OCI-LY1 (cell line): Measurements from ENCODE around the gene DUOXA1.

Experiments
- H2AFZ ChIP-seq: fragments of 200-600 bp; sonication (generic), shearing (Covaris generic); 2 replicates; pipeline ENCODE4 v1.6.0; 2014; ENCODE audit warnings: antibody characterized with exemption, mild to moderate bottlenecking, low read length
- H3F3A ChIP-seq: fragments of 200-600 bp; sonication (generic), shearing (Covaris generic); 2 replicates; pipeline ENCODE4 v1.6.0; 2014; ENCODE audit warnings: mild to moderate bottlenecking, antibody characterized with exemption, low read length, moderate library complexity; ENCODE audit not compliant: insufficient read depth
- H3K27ac ChIP-seq: fragments of 200-600 bp; sonication (generic); 2 replicates; pipeline ENCODE4 v1.5.1; 2014; ENCODE audit warnings: low read length, mixed run types, mild to moderate bottlenecking, low read depth; ENCODE audit not compliant: poor library complexity, severe bottlenecking
- H3K27me3 ChIP-seq: fragments of 200-600 bp; sonication (generic); 2 replicates; pipeline ENCODE4 v1.6.0; 2014; ENCODE audit warnings: antibody characterized with exemption, mild to moderate bottlenecking, low read length, moderate library complexity; ENCODE audit not compliant: insufficient read depth
- H3K36me3 ChIP-seq: fragments of 200-600 bp; sonication (generic); 2 replicates; pipeline ENCODE4 v1.6.1; 2014; ENCODE audit warnings: mild to moderate bottlenecking, antibody characterized with exemption, low read length, moderate library complexity, mixed read lengths; ENCODE audit not compliant: insufficient read depth
- H3K4me1 ChIP-seq: fragments of 200-600 bp; sonication (generic); 2 replicates; pipeline ENCODE4 v1.5.1; 2014; ENCODE audit warnings: mild to moderate bottlenecking, low read length, moderate library complexity; ENCODE audit not compliant: insufficient read depth, severe bottlenecking
- H3K4me2 ChIP-seq: fragments of 200-600 bp; sonication (generic), shearing (Covaris generic); 2 replicates; pipeline ENCODE4 v1.6.1; 2014; ENCODE audit warnings: low read length
- H3K4me3 ChIP-seq: fragments of 200-600 bp; sonication (generic); 2 replicates; pipeline ENCODE4 v1.5.1; 2014; ENCODE audit warnings: low read length, low read depth, mild to moderate bottlenecking, mixed read lengths; ENCODE audit not compliant: poor library complexity, severe bottlenecking
- H3K79me2 ChIP-seq: fragments of 200-600 bp; shearing (Covaris generic); 2 replicates; pipeline ENCODE4 v1.6.1; 2016; ENCODE audit warnings: mixed run types, low read length, mixed read lengths; ENCODE audit not compliant: insufficient read depth
- H3K9ac ChIP-seq: fragments of 200-600 bp; sonication (generic), shearing (Covaris generic); 2 replicates; pipeline ENCODE4 v1.6.1; 2014; ENCODE audit warnings: mild to moderate bottlenecking, low read length, mixed read lengths
- H3K9me2 ChIP-seq: fragments of 200-600 bp; sonication (generic), shearing (Covaris generic); 2 replicates; pipeline ENCODE4 v1.6.1; 2014; ENCODE audit warnings: low read depth, mild to moderate bottlenecking, low read length, mixed read lengths
- H3K9me3 ChIP-seq: fragments of 200-600 bp; shearing (Covaris generic); 2 replicates; pipeline ENCODE4 v1.6.1; 2014; ENCODE audit warnings: low read length, mixed read lengths
- H4K20me1 ChIP-seq: fragments of 200-600 bp; sonication (generic), shearing (Covaris generic); 2 replicates; pipeline ENCODE4 v1.6.0; 2016; ENCODE audit warnings: mild to moderate bottlenecking, low read length; ENCODE audit not compliant: insufficient read depth
- CTCF ChIP-seq: fragments of 200-600 bp; sonication (generic), shearing (Covaris generic); IDR thresholded peaks from 2 replicates; pipeline ENCODE4 v1.5.1; 2017; ENCODE audit warnings: mild to moderate bottlenecking, antibody characterized with exemption, low read length, moderate library complexity, mixed read lengths
- EZH2 ChIP-seq: fragments of 200-600 bp; sonication (generic), shearing (Covaris generic); IDR thresholded peaks from 2 replicates; pipeline ENCODE4 v1.8.0; 2017; ENCODE audit warnings: borderline replicate concordance, mixed run types, mild to moderate bottlenecking, antibody characterized with exemption, low read length, moderate library complexity, mixed read lengths

Gene DUOXA1

GRCh38 chr15:45095661-45096060, 34.0 kb downstream of the DUOXA1 start:
- H3K4me3 ChIP-seq, result no peak overlapping the region
- H3K36me3 ChIP-seq, result no peaks in the 10 kb centered on the region
- H3K4me2 ChIP-seq, result no peak overlapping the region
- H4K20me1 ChIP-seq, result no peaks in the 10 kb centered on the region
- 0 out of 2 replicates have a peak, but pooled peaks cover 4% of the 10 kb centered on the region for H3K27me3 ChIP-seq
- no peak overlapping the region for H3K9ac ChIP-seq
- H3K9me2 ChIP-seq, result no peaks in the 10 kb centered on the region
- no peaks in the 10 kb centered on the region for H3F3A ChIP-seq
- no peak for TF ChIP-seq CTCF
- no peak for TF ChIP-seq EZH2
- no peaks in the 10 kb centered on the region for H3K9me3 ChIP-seq
- no peaks in the 10 kb centered on the region for H3K4me1 ChIP-seq
- H3K27ac ChIP-seq, result no peak overlapping the region
- no peak overlapping the region for H2AFZ ChIP-seq
- no peaks in the 10 kb centered on the region for H3K79me2 ChIP-seq

- no peak overlapping the region for H3K4me3 ChIP-seq
- H3K4me1 ChIP-seq, result no peaks in the 10 kb centered on the region
- no peaks in the 10 kb centered on the region for H3F3A ChIP-seq
- no peaks in the 10 kb centered on the region for H3K9me3 ChIP-seq
- H3K27ac ChIP-seq, result no peak overlapping the region
- no peak for TF ChIP-seq CTCF
- no peak for TF ChIP-seq EZH2
- no peak overlapping the region for H2AFZ ChIP-seq
- H3K9me2 ChIP-seq, result no peaks in the 10 kb centered on the region
- no peaks in the 10 kb centered on the region for H3K36me3 ChIP-seq
- H4K20me1 ChIP-seq, result no peaks in the 10 kb centered on the region
- H3K4me2 ChIP-seq, result no peak overlapping the region
- no peaks in the 10 kb centered on the region for H3K79me2 ChIP-seq
- 0 out of 2 replicates have a peak, but pooled peaks cover 4% of the 10 kb centered on the region for H3K27me3 ChIP-seq
- H3K9ac ChIP-seq, result no peak overlapping the region
These were observed 35.3 kb downstream of the DUOXA1 start for GRCh38 chr15:45094358-45094730.

GRCh38 chr15:45093622-45094357, 35.9 kb downstream of the DUOXA1 start:
- Histone ChIP-seq H3K4me2 (no peak overlapping the region), H3K27me3 (0 out of 2 replicates have a peak, but pooled peaks cover 4% of the 10 kb centered on the region), H3K79me2 (no peaks in the 10 kb centered on the region), H4K20me1 (no peaks in the 10 kb centered on the region), H3K4me3 (no peak overlapping the region), H3K9ac (no peak overlapping the region), H3K9me2 (no peaks in the 10 kb centered on the region), H3K4me1 (no peaks in the 10 kb centered on the region), H2AFZ (no peak overlapping the region), H3K9me3 (no peaks in the 10 kb centered on the region), H3K27ac (no peak overlapping the region), H3K36me3 (no peaks in the 10 kb centered on the region), H3F3A (no peaks in the 10 kb centered on the region)
- TF ChIP-seq CTCF, result no peak
- no peak for TF ChIP-seq EZH2
